ENCODE measurements around the gene SLC9C1.

Gene SLC9C1

GRCh38 chr3:112247900-112248299, 46.1 kb downstream of the SLC9C1 start:
- TF ChIP-seq CTCF (IDR thresholded peaks at IDR 0.05; ENCODE audit: unreplicated experiment in 3 of 3) = no peak
- no peaks in the 10 kb centered on the region for H3K27me3 Mint-ChIP-seq (ENCODE audit: low read depth)
- H3K9me3 Mint-ChIP-seq = peaks cover 3% of the 10 kb centered on the region
- H3K4me1 Mint-ChIP-seq = no peaks in the 10 kb centered on the region
- H3K27ac Mint-ChIP-seq = no peak overlapping the region
- H3K4me3 Mint-ChIP-seq = no peak overlapping the region
- no peaks in the 10 kb centered on the region for H3K36me3 Mint-ChIP-seq (ENCODE audit: low read depth)

- no peak for TF ChIP-seq CTCF (IDR thresholded peaks at IDR 0.05; ENCODE audit: unreplicated experiment in 3 of 3)
- H3K4me3 Mint-ChIP-seq = no peak overlapping the region
- no peaks in the 10 kb centered on the region for H3K4me1 Mint-ChIP-seq
- H3K27ac Mint-ChIP-seq = no peak overlapping the region
- H3K27me3 Mint-ChIP-seq (ENCODE audit: low read depth) = no peaks in the 10 kb centered on the region
- no peaks in the 10 kb centered on the region for H3K36me3 Mint-ChIP-seq (ENCODE audit: low read depth)
- peaks cover 3% of the 10 kb centered on the region for H3K9me3 Mint-ChIP-seq
Measured at GRCh38 chr3:112247350-112247749, 46.7 kb downstream of the SLC9C1 start.

GRCh38 chr3:112233083-112233482, 60.9 kb downstream of the SLC9C1 start:
- no peaks in the 10 kb centered on the region for H3K4me1 Mint-ChIP-seq
- H3K27ac Mint-ChIP-seq = no peak overlapping the region
- no peak overlapping the region for H3K4me3 Mint-ChIP-seq
- H3K9me3 Mint-ChIP-seq = peaks cover 21% of the 10 kb centered on the region
- no peaks in the 10 kb centered on the region for H3K27me3 Mint-ChIP-seq (ENCODE audit: low read depth)
- no peak for TF ChIP-seq CTCF (IDR thresholded peaks at IDR 0.05; ENCODE audit: unreplicated experiment in 3 of 3)
- no peaks in the 10 kb centered on the region for H3K36me3 Mint-ChIP-seq (ENCODE audit: low read depth)

- no peak overlapping the region for H3K27ac Mint-ChIP-seq
Measured at GRCh38 chr3:112231727-112232126, 62.3 kb downstream of the SLC9C1 start.

GRCh38 chr3:112230033-112230432, 64.0 kb downstream of the SLC9C1 start:
- Mint-ChIP-seq H3K4me3 (no peak overlapping the region), H3K9me3 (peaks cover 15% of the 10 kb centered on the region), H3K4me1 (no peaks in the 10 kb centered on the region), H3K36me3 (ENCODE audit: low read depth) (no peaks in the 10 kb centered on the region), H3K27ac (no peak overlapping the region), H3K27me3 (ENCODE audit: low read depth) (no peaks in the 10 kb centered on the region)
- no peak for TF ChIP-seq CTCF (IDR thresholded peaks at IDR 0.05; ENCODE audit: unreplicated experiment in 3 of 3)

More at GRCh38 chr3:112231727-112232126, 62.3 kb downstream of the SLC9C1 start:
- TF ChIP-seq CTCF (IDR thresholded peaks at IDR 0.05; ENCODE audit: unreplicated experiment in 3 of 3) = no peak
- Mint-ChIP-seq H3K36me3 (ENCODE audit: low read depth) (no peaks in the 10 kb centered on the region), H3K4me3 (no peak overlapping the region), H3K27me3 (ENCODE audit: low read depth) (no peaks in the 10 kb centered on the region), H3K9me3 (peaks cover 11% of the 10 kb centered on the region), H3K4me1 (no peaks in the 10 kb centered on the region)

GRCh38 chr3:112228786-112229185, 65.2 kb downstream of the SLC9C1 start:
- no peaks in the 10 kb centered on the region for H3K36me3 Mint-ChIP-seq (ENCODE audit: low read depth)
- H3K4me1 Mint-ChIP-seq = no peaks in the 10 kb centered on the region
- no peak overlapping the region for H3K4me3 Mint-ChIP-seq
- H3K27me3 Mint-ChIP-seq (ENCODE audit: low read depth) = no peaks in the 10 kb centered on the region
- no peak overlapping the region for H3K27ac Mint-ChIP-seq
- no peak for TF ChIP-seq CTCF (IDR thresholded peaks at IDR 0.05; ENCODE audit: unreplicated experiment in 3 of 3)
- H3K9me3 Mint-ChIP-seq = peaks cover 21% of the 10 kb centered on the region

Data from nephron (organoid).